OCI-LY7 (cell line): ENCODE data around the gene CAPRIN1.

Experiments used
- CTCF ChIP-seq: fragments of 200-600 bp; sonication (generic); conservative IDR thresholded peaks from 2 replicates; pipeline ENCODE4 v1.5.1; 2014; ENCODE audit warnings: mild to moderate bottlenecking, antibody characterized with exemption, low read length, moderate library complexity, mixed read lengths
- EZH2phosphoT487 ChIP-seq: fragments of 200-600 bp; sonication (generic); IDR thresholded peaks from 2 replicates; pipeline ENCODE4 v1.6.1; 2018; ENCODE audit warnings: low read depth, borderline replicate concordance, mild to moderate bottlenecking, mixed run types, antibody characterized with exemption, low read length, moderate library complexity, mixed read lengths

DNA sequence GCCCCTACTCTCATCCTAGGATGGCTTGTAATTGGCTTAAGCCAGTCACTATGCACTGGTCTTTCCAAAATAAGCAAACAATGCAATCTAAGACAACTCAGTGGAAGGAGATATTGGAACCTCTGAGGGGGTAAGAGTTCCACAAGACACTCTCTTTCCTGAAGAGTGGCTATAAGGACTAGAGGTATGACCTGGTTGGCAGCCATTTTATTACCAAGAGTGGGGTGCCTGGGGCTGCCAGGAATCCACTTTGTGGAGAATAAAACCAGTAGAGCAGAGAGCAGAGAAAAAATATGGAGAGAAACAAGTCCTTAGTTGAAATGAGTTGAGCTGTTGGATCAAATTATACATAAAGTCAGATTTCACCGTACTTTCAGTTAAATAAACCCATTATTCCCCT lies 38.8 kb upstream of the CAPRIN1 start:
- TF ChIP-seq CTCF (no peak), EZH2phosphoT487 (no peak)
